Activated T-helper 1 cell treated with anti-CD3 and anti-CD28 coated beads, Interleukin-12 subunit alpha, Interleukin-12 subunit beta, Interleukin-2, Interleukin-4 antibody, amounts not matched to agents 30 ng/mL and 10 ng/mL and 1 ng/mL, durations not matched to agents 14 hours and 24 hours and 36 hours (primary cell): ENCODE results near the gene KIF23. TPM values are rescaled to one million over a fixed set of nuclear protein-coding genes. Genes with fewer than 3 reads are reported as not detected.
A peak's percentile ranks its signal among the peaks of the same experiment; 100 is the strongest.

ENCODE experiments used
- DNase-seq: peaks from one replicate; pipeline ENCODE4 v3.0.0; 2021; ENCODE audit warnings: low spot score
- H3K27ac Mint-ChIP-seq: one replicate; pipeline ENCODE4 v1.8.0; 2021; ENCODE audit warnings: mild to moderate bottlenecking, mixed read lengths
- H3K27me3 Mint-ChIP-seq: one replicate; pipeline ENCODE4 v1.8.0; 2022; ENCODE audit warnings: mild to moderate bottlenecking, moderate library complexity, mixed read lengths; ENCODE audit not compliant: insufficient read depth
- H3K36me3 Mint-ChIP-seq: one replicate; pipeline ENCODE4 v1.8.0; 2021; ENCODE audit warnings: low read depth, mixed read lengths
- H3K4me1 Mint-ChIP-seq: one replicate; pipeline ENCODE4 v1.8.0; 2021; ENCODE audit warnings: low read depth, mixed read lengths
- H3K4me3 Mint-ChIP-seq: one replicate; pipeline ENCODE4 v1.8.0; 2021; ENCODE audit warnings: mild to moderate bottlenecking, moderate library complexity, mixed read lengths
- H3K9me3 Mint-ChIP-seq: one replicate; pipeline ENCODE4 v1.8.0; 2021; ENCODE audit warnings: mixed read lengths
- intact Hi-C: fragments of 100-400 bp; cut with micrococcal nuclease; formaldehyde crosslinking; loops from one replicate; pipeline ENCODE4 v1.15.1; 2024
- total RNA-seq: library from RNA; stranded (reverse); gene quantifications from 2 replicates; pipeline ENCODE4 v1.2.3, GENCODE V29; 2022

Gene KIF23
- total RNA-seq, 1 donor from 2014 or later: 41.6 TPM

DNA sequence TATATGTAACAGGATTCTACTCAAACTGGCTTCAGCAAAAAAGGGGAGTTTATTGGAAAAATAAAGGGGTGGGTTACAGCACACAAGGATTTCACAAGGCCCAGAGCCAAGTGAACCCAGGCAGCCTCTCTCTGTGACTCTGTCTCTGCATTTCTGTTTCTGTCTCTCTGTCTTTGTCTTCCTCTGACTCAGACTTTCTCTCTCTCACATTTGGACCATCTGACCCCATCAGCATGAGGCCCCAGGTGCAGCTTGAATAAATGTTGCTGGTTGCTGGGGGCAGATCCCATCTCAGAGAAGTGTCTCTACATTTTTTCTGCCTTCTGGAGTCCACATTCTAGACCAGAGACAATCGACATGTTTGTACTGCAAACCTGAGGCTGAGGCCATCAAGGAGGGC is 83.5 kb downstream of the KIF23 start:
- Mint-ChIP-seq H3K27me3 (no peaks in the 10 kb centered on the region), H3K9me3 (no peaks in the 10 kb centered on the region), H3K4me3 (no peak overlapping the region), H3K36me3 (no peaks in the 10 kb centered on the region), H3K4me1 (peaks cover 12% of the 10 kb centered on the region), H3K27ac (peak overlapping the region; percentile 37)
- DNase-seq: no peak
- intact Hi-C loops: no loop called here

Other genes starting within 250 kb of the KIF23 start
- gene PAQR5, start 115.4 kb upstream of the KIF23 start, total RNA-seq: 0.12 TPM in 1 of 2 replicates, not detected in the other
- gene RPLP1, start 38.5 kb downstream of the KIF23 start, total RNA-seq: 1,633 and 1,710 TPM in 2 replicates